Ammon's horn (tissue), 1 donor: ENCODE measurements around the gene TAX1BP1.
"Not testable (repeated sequence)": the region's sequence is repeated elsewhere in the genome, so short reads cannot be mapped to it uniquely, and the experiment has no call there.

Experiments used
- DNase-seq: peaks from one replicate; pipeline ENCODE4 v3.0.0-alpha.2; 2016; ENCODE audit warnings: low spot score

The TAX1BP1 gene

GRCh38 chr7:27739301-27739908 lies 557 bp upstream of the TAX1BP1 start:
- DNase-seq: peak; percentile 8

GRCh38 chr7:27740449-27741086 lies 606 bp downstream of the TAX1BP1 start:
- DNase-seq: peak; percentile 70

GRCh38 chr7:27742091-27742710 lies 2.2 kb downstream of the TAX1BP1 start:
- not testable (repeated sequence) for DNase-seq

GRCh38 chr7:27745064-27745583 lies 5.2 kb downstream of the TAX1BP1 start:
- peak; percentile 14 for DNase-seq

- DNase-seq: no peak
Measured at GRCh38 chr7:27746486-27746885, 6.5 kb downstream of the TAX1BP1 start.

- DNase-seq: no peak
Measured at GRCh38 chr7:27746978-27747377, 7.0 kb downstream of the TAX1BP1 start.

- no peak for DNase-seq
Measured at GRCh38 chr7:27747589-27748368, 7.8 kb downstream of the TAX1BP1 start.

GRCh38 chr7:27750316-27750715 lies 10.4 kb downstream of the TAX1BP1 start:
- no peak for DNase-seq

GRCh38 chr7:27751888-27752660 lies 12.1 kb downstream of the TAX1BP1 start:
- DNase-seq: no peak

- DNase-seq: no peak
Measured at GRCh38 chr7:27753863-27754262, 13.9 kb downstream of the TAX1BP1 start.

- no peak for DNase-seq
Measured at GRCh38 chr7:27756298-27756697, 16.3 kb downstream of the TAX1BP1 start.

- no peak for DNase-seq
Measured at GRCh38 chr7:27759491-27759890, 19.5 kb downstream of the TAX1BP1 start.

GRCh38 chr7:27762062-27762461 lies 22.1 kb downstream of the TAX1BP1 start:
- DNase-seq: no peak

GRCh38 chr7:27763983-27764508 lies 24.1 kb downstream of the TAX1BP1 start:
- DNase-seq: no peak

GRCh38 chr7:27765841-27766240 lies 25.9 kb downstream of the TAX1BP1 start:
- no peak for DNase-seq

GRCh38 chr7:27767374-27767773 lies 27.4 kb downstream of the TAX1BP1 start:
- no peak for DNase-seq

GRCh38 chr7:27771111-27771510 lies 31.1 kb downstream of the TAX1BP1 start:
- no peak for DNase-seq

- peak; percentile 16 for DNase-seq
Measured at GRCh38 chr7:27774717-27775328, 34.9 kb downstream of the TAX1BP1 start.

GRCh38 chr7:27775782-27776181 lies 35.8 kb downstream of the TAX1BP1 start:
- no peak for DNase-seq

- no peak for DNase-seq
Measured at GRCh38 chr7:27777662-27778061, 37.7 kb downstream of the TAX1BP1 start.

GRCh38 chr7:27779873-27780272 lies 39.9 kb downstream of the TAX1BP1 start:
- DNase-seq: no peak
